Stimulated activated CD8-positive, alpha-beta memory T cell treated with anti-CD3 and anti-CD28 coated beads, Interleukin-15, amount 100 ng/mL, for 24 hours (primary cell): Measurements from ENCODE around the gene CHMP4B.
A peak's percentile ranks its signal among the peaks of the same experiment; 100 is the strongest.

Experiments used
- DNase-seq: peaks from one replicate; pipeline ENCODE4 v3.0.0-alpha.2; 2020; ENCODE audit warnings: low read depth

CHMP4B gene

GRCh38 chr20:33840759-33841435, 29.7 kb downstream of the CHMP4B start:
- no peak for DNase-seq

GRCh38 chr20:33841436-33841799, 30.3 kb downstream of the CHMP4B start:
- no peak for DNase-seq

DNA sequence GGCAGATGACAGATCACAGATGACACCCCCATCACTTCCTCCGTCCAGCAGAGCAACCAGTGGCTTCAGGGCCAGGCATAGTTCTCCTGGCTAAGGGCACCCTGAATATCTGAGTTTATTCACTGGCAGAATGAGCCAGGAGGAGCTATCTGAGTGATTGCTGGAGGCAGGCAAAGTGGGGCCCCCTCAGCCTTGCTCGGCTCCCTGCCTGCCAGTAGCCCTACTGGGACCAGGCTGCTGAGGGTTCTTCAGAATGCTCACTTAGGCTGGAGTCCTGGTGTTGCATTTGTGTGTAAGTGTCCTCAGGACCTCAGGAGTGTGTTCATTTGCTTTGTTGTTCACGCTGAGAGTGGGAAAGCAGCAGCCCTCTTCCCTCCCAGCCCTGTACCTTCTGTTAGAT, 31.2 kb downstream of the CHMP4B start:
- DNase-seq, result no peak

GRCh38 chr20:33843050-33843449, 31.9 kb downstream of the CHMP4B start:
- DNase-seq, result no peak

DNA sequence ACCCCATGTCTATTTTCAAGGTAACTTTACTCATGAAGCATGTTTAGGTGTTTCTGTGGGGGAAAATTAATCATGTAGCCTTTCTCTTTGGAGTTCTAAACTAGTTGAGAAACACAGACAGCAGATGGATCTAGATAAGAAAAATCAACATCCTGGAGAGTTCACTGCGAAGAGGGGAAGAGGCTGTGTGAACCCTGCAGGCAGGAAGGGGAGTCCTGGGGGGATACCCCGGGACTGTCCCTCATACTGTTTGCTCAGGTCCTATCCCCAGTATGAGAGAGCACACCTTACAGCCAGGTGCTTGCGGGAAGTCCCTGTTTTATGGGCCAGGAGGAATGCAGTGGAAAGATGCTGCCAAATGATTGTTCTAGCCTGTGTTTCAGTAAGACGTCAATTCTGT, 32.7 kb downstream of the CHMP4B start:
- no peak for DNase-seq

DNA sequence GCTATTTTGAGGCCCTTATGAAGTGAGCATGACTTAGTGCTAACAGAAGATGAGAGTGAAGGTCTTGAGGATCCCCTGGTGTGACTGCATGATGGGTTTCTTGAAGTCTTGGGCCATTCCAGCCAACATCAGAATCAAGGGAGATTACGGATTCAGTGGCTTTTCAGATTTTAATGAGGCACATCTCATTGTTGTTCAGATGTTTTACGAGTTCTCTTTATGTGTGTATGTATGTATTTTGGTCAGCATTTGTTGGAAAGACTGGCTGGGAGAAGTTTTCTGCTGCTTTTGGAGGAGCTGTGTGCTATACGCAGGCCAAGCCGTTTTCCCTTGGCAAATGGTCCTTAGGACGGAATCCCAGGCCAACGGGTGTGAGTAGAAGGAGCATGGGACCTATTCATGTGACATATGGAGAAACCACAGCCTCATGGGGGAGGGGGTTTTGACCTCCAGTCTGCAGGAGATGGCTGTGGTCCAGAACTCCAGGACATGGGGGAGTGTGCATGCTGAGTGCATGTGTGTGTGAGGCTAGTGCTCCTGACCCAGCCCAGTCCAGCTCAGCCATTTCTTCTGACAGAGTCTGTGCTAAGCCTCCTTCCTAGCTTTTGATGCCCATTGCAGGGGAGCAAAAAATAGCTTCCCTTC, 35.3 kb downstream of the CHMP4B start:
- no peak for DNase-seq

GRCh38 chr20:33847006-33847405, 35.9 kb downstream of the CHMP4B start:
- no peak for DNase-seq

- DNase-seq, result no peak
Observed at GRCh38 chr20:33848391-33848790, 37.2 kb downstream of the CHMP4B start.

DNA sequence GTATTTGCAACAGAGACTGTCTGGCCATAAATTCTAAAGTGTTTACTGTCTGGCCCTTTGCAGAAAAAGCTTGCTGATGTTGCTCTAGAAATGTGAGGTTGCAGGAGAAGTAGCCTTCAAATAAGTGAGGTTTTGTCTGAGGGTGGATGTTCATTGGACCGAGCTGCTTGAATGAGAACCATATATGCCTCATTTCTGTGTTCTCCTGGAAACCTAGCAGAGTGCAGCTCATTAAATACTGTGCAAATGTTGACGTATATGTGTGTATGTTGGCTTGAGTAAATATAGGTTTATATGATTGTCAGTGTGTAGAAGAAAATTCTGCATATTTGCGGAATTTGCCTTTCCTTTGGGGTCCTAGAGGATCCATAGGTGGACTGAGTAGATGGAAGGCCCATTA, 39.0 kb downstream of the CHMP4B start:
- DNase-seq, result no peak

DNA sequence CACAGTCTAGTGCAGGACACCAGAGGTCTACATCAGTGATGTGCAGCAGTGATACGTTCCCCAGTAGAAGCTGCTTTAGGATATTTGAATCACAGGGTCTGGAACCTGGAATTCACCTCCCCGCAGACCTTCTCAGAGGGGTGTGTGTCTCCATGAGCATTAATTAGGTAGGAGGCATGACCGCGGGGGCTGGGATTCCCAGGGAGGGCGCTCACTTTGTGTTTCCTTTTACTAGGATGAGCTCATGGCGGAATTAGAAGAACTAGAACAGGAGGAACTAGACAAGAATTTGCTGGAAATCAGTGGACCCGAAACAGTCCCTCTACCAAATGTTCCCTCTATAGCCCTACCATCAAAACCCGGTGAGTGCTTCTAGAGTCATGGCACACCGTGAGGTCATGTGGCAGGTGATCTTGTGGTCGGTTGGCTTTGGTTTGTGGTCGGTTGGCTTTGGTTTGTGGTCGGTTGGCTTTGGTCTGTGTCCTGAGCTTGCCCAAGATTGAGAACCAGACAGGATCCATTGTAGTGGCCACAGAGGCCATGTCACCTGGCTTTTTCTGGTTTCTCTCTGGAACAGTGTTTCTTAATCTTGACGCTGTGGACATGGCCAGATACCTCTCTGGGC, 40.8 kb downstream of the CHMP4B start:
- no peak for DNase-seq

- no peak for DNase-seq
Observed at GRCh38 chr20:33852626-33853506, 41.7 kb downstream of the CHMP4B start.

DNA sequence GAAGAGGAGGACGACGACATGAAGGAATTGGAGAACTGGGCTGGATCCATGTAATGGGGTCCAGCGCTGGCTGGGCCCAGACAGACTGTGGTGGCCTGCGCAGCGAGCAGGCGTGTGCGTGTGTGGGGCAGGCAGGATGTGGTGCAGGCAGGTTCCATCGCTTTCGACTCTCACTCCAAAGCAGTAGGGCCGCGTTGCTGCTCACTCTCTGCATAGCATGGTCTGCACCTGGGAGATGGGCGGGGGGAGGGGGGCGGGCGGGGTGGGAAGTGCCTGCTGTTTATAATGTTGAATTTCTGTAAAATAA, 42.3 kb downstream of the CHMP4B start:
- DNase-seq, result no peak

GRCh38 chr20:33857722-33858563, 46.8 kb downstream of the CHMP4B start:
- no peak for DNase-seq

DNA sequence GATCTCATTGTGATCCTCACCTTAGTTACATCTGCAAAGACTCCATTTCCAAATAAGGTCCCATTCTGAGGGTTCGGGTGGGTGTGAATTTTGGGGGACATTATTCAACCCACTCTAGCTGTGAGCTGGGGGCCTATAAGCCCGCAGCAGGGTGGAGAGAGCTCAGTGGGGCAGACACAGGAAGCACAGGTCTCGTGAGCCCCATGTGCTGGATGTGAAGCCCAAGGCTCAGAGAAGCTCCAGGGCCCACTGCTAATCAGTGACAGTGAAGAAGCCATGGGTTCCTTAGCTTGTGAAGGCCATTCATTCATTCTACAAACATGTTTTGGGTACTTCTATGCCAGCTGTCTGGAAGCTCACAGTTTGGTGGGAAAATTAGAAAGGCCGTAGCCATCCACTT, 47.5 kb downstream of the CHMP4B start:
- DNase-seq, result no peak

DNA sequence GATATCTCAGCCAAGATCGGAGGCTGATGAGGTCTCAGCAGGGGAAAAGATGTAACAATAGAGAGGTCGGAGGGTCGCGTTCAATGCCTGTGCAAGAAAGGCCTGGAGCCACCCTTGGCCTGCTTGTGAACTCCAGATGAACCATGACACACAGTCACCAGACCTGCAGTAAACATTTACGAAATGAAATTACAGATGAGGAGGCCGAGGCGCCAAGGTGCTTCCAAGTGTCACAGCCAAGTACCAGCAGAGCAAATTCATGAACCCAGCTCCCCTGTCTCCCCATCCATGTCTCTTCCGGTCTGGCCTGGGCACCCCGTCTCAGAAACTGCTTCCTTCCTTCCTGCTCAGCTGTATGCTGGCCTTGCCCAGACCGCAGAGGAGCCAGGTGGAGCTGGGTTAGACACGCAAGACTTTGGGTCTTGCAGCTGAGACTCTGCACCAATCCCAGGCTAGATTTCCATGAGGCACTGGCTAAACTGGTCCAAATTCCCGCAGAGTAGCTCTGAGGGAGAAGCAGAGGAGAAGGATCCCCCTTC, 48.1 kb downstream of the CHMP4B start:
- no peak for DNase-seq

DNA sequence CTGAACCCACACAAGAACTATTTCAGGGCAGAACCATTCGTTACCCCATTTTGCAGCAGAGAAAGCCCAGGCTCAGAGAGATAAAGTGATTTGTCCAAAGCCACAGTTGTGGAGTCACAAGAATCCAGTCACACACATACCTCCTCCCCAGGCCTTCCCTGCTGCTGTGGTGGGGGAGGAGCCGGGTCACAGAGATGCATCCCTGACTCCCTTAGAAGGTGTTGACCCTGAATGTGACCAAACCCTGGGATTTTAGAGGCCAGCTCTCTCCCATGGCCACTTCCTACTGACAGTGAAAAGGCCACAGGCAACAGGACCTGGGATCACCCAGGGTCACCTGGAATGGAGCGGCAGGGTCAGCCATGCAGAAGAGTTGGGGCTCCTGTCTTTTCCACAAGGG, 48.6 kb downstream of the CHMP4B start:
- no peak for DNase-seq

DNA sequence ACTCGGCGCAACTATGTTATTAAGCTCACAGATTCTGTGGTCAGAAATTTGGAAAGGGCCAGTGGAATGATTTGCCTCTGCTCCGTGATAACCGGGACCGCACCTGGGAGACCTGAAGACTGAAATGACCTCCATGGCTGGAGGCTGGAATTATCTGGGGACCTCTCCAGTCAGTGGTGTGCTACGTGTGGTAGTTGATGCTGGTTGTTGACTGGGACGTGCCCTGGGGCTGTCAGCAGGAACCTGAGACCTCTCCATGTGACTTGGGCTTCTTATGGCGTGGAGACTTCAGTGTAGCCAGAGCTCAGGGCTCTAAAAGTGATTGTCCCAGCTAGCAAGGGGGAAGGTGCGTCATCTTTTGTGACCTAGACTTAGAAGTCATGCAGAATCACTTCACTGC, 50.3 kb downstream of the CHMP4B start:
- no peak for DNase-seq

DNA sequence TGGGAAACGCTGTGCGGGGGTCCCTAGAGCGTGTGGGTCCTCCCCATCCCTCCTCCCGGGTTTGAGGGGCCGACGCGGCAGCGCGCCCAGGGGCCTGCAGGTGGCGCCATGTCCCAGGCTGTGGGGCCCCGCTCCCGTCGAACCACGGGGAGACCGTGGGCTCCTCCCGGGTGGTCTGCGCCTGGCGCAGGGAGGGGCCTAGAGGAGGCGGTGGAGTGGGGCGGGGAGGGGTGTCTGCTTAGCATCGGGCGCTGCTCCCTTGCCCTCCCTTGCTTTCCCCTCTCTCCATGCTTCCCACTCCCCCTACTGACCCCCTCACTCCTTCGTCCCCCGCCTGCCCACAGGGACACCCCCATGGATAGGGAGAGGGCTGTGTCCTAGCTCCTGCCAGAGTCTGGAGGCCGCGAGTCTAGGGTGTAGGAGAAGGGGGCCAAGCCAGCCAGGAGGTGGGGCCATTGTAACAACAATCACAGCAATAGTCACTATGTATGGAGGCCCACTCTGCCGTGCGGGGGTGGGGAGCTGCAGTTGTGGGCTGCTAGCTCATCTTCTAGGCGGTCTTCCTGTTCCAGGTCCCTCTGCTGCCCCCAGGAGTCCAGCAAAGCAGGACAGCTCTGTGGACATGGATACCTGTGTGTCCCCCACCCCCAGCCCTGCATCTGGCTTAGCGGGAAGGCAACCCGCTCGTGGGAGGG, 51.7 kb downstream of the CHMP4B start:
- DNase-seq, result peak; percentile 26

GRCh38 chr20:33863440-33864323, 52.5 kb downstream of the CHMP4B start:
- DNase-seq, result no peak
